Activated B cell treated with CpG ODN at 0.5 μM for 24 hours (primary cell): Measurements from ENCODE around the gene BLVRB. TPM values are rescaled to one million over a fixed set of nuclear protein-coding genes. Genes with fewer than 3 reads are reported as not detected.

Source experiments
- ATAC-seq: fragments of 200-7000 bp; cut with Tn5 transposase; one replicate; pipeline ENCODE4 v1.10.0; 2021; ENCODE audit warnings: low read depth, mild to moderate bottlenecking, moderate library complexity
- CTCF ChIA-PET: fragments of 350-600 bp; sonication (Branson Sonifier 250); formaldehyde crosslinking; loops from one replicate; lab custom pipeline; 2021; ENCODE audit warnings: antibody characterized with exemption; lab: Charles Lee
- POLR2A ChIA-PET: fragments of 350-600 bp; sonication (Branson Sonifier 250); formaldehyde crosslinking; loops from one replicate; lab custom pipeline; 2021; ENCODE audit warnings: antibody characterized with exemption; lab: Charles Lee
- DNase-seq: peaks from one replicate; pipeline ENCODE4 v3.0.0; 2022
- H3K27ac Mint-ChIP-seq: one replicate; pipeline ENCODE4 v1.8.0; 2020; ENCODE audit warnings: mixed read lengths
- H3K27me3 Mint-ChIP-seq: one replicate; pipeline ENCODE4 v1.8.0; 2021; ENCODE audit warnings: mixed read lengths
- H3K36me3 Mint-ChIP-seq: one replicate; pipeline ENCODE4 v1.8.0; 2021; ENCODE audit warnings: low read depth, mixed read lengths
- H3K4me1 Mint-ChIP-seq: one replicate; pipeline ENCODE4 v1.8.0; 2021; ENCODE audit warnings: mixed read lengths
- H3K4me3 Mint-ChIP-seq: one replicate; pipeline ENCODE4 v1.8.0; 2020; ENCODE audit warnings: mild to moderate bottlenecking, mixed read lengths
- H3K9me3 Mint-ChIP-seq: one replicate; pipeline ENCODE4 v1.8.0; 2020; ENCODE audit warnings: mixed read lengths
- intact Hi-C: fragments of 100-400 bp; cut with micrococcal nuclease; formaldehyde crosslinking; loops from one replicate; pipeline ENCODE4 v1.15.1; 2024
- total RNA-seq: library from RNA; stranded (reverse); gene quantifications from 2 replicates; pipeline ENCODE4 v1.2.3, GENCODE V29; 2022
- TF ChIP-seq, protein P1 (sequence below): fragments of 200-600 bp; IDR thresholded peaks from one replicate; pipeline ENCODE4 v1.8.0; 2022; ENCODE audit warnings: antibody characterized with exemption, mild to moderate bottlenecking

Gene BLVRB
- total RNA-seq, 1 donor from 2014 or later, result 14.6 TPM

DNA sequence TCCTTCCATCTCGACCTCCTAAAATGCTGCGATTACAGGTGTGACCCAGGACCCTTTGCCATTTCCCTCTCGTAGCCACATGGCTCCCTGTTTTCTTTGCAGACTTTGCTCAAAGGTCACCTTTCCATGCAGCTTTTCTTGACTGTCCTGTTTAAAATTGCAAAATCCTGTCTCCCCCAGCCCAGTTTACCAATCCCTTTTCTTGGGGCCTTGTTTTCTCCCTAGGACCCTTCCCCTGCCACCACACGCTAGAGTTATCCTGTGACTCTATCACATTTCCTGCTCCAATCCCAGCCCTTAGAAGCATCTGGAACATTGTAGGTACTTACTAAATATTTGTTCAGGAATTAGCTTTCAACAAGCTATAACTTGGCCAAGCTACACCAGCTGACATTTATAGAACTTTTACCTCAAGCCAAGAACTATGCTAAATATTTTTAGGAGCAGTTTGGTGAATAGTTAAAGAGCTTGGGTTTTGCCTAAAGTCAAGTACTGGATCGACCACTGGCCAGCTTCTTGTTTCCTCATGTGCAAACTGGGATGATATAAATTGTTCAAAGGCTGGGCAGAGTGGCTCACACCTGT lies 12.3 kb downstream of the BLVRB start:
- ATAC-seq, result no peak
- Mint-ChIP-seq H3K9me3 (no peaks in the 10 kb centered on the region), H3K4me1 (no peaks in the 10 kb centered on the region), H3K4me3 (no peak overlapping the region), H3K36me3 (peaks cover 2% of the 10 kb centered on the region), H3K27me3 (no peaks in the 10 kb centered on the region), H3K27ac (no peak overlapping the region)
- DNase-seq, result no peak
- TF ChIP-seq, protein P1, sequence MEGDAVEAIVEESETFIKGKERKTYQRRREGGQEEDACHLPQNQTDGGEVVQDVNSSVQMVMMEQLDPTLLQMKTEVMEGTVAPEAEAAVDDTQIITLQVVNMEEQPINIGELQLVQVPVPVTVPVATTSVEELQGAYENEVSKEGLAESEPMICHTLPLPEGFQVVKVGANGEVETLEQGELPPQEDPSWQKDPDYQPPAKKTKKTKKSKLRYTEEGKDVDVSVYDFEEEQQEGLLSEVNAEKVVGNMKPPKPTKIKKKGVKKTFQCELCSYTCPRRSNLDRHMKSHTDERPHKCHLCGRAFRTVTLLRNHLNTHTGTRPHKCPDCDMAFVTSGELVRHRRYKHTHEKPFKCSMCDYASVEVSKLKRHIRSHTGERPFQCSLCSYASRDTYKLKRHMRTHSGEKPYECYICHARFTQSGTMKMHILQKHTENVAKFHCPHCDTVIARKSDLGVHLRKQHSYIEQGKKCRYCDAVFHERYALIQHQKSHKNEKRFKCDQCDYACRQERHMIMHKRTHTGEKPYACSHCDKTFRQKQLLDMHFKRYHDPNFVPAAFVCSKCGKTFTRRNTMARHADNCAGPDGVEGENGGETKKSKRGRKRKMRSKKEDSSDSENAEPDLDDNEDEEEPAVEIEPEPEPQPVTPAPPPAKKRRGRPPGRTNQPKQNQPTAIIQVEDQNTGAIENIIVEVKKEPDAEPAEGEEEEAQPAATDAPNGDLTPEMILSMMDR, result no peak
- intact Hi-C loops, result no loop called here
- CTCF ChIA-PET, result interaction anchor here (1.3 to 1.7 kb wide), 2 partner anchors 11 to 33 kb away, joined by 4 to 8 read pairs; no protein-coding TSS in a partner anchor
- POLR2A ChIA-PET, result interaction anchor here (0.6 kb wide), 1 partner anchor 10 kb away, joined by 3 read pairs; no protein-coding TSS in a partner anchor

DNA sequence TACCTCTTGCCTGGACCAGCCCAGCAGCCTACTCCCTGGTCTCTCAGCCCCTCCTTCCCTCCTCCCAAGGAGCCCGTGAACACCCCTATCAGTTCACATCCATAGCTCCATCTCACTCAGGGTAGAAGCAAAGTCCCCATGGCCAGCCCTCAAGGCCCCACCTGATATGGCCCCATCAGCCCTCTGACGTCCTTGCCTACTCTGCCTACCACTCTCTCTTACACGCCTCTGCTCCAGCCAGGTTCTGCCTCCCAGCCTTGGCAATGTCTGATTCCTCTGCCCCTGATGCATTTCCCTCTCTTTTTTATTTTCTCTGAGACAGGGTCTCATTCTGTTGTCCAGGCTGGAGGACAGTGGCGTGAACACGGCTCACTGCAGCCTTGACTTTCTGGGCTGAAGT lies 13.5 kb downstream of the BLVRB start:
- ATAC-seq, result no peak
- Mint-ChIP-seq H3K4me3 (no peak overlapping the region), H3K4me1 (no peaks in the 10 kb centered on the region)

DNA sequence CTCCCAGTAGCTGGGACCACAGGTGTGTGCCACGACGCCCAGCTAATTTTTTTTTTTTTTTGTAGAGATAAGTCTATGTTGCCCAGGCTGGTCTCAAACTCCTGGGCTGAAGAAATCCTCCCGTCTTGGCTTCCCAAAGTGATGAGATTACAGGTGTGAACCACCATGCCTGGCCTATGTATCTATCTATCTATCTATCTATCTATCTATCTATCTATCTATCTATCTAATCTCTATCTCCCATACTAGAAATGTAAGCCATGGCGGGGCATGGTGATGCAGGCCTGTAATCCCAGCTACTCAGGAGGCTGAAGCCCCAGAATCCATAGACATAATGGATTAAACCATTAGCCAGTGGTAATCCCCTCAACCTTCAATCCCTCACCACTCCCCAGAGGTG lies 14.9 kb downstream of the BLVRB start:
- intact Hi-C loops, result no loop called here
- H3K4me1 Mint-ChIP-seq, result no peaks in the 10 kb centered on the region
- no peaks in the 10 kb centered on the region for H3K27me3 Mint-ChIP-seq
- POLR2A ChIA-PET, result no interaction called here
- H3K27ac Mint-ChIP-seq, result no peak overlapping the region
- peaks cover 2% of the 10 kb centered on the region for H3K36me3 Mint-ChIP-seq
- DNase-seq, result no peak
- no peaks in the 10 kb centered on the region for H3K9me3 Mint-ChIP-seq
- no peak for ATAC-seq
- no peak overlapping the region for H3K4me3 Mint-ChIP-seq
- CTCF ChIA-PET, result no interaction called here
- TF ChIP-seq, protein P1, result no peak

More for the DNA sequence above, 13.5 kb downstream of the BLVRB start:
- CTCF ChIA-PET, result no interaction called here
- peaks cover 2% of the 10 kb centered on the region for H3K36me3 Mint-ChIP-seq
- no peak for DNase-seq
- TF ChIP-seq, protein P1, result no peak
- H3K27me3 Mint-ChIP-seq, result no peaks in the 10 kb centered on the region
- H3K27ac Mint-ChIP-seq, result no peak overlapping the region
- no peaks in the 10 kb centered on the region for H3K9me3 Mint-ChIP-seq
- POLR2A ChIA-PET, result no interaction called here
- intact Hi-C loops, result no loop called here

DNA sequence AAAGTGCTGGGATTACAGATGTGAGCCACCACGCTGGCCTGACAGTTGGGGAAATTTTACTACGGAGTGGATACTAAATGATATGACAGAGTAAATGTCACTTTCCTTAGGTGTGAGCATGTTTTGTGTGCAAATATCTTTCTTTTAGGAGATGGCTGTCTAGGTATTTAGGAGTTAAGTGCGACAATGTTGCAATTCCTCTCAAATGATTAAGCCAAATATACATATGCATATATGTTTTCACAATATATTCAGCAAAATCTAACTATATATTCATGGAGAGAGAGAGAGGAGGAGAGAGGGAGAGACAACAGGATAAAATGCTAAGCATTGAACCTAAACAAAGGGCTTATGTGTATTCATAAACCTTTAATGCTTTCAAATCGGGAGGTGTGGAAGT lies 16.0 kb downstream of the BLVRB start:
- CTCF ChIA-PET, result no interaction called here
- Mint-ChIP-seq H3K4me3 (no peak overlapping the region), H3K27me3 (no peaks in the 10 kb centered on the region), H3K9me3 (no peaks in the 10 kb centered on the region), H3K4me1 (peaks cover 6% of the 10 kb centered on the region), H3K36me3 (peaks cover 2% of the 10 kb centered on the region), H3K27ac (no peak overlapping the region)
- ATAC-seq (no peak), DNase-seq (no peak)
- TF ChIP-seq, protein P1, result no peak
- intact Hi-C loops, result no loop called here
- POLR2A ChIA-PET, result interaction anchor here (0.7 kb wide), 1 partner anchor 121 kb away, joined by 3 read pairs; no protein-coding TSS in a partner anchor

DNA sequence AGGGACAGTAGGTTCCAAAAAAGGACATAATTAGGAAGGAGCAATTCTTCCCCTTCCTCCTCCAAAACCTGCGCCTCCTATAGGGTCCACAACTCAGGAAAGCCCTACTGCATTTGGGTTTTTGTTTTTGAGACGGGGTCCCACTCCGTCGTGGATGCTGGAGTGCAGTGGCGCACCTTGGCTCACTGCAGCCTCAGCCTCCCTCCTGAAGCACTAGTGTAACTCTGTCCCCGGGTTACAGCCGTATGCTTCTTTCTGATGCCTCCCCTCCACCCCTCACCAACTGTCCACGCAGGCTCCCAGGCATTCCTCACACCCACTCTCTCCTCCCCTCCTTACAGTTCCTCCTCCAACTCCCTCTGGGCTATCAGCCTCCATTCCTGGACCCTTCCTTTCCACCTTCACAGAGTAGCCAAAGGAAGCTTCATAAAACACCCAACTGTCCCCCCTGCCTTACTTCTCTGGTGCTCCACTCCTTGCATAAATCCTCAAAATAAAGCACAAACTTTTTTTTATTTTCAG lies 19.2 kb downstream of the BLVRB start:
- CTCF ChIA-PET, result interaction anchor here (0.7 kb wide), 1 partner anchor 26 kb away, joined by 4 read pairs; no protein-coding TSS in a partner anchor
- Mint-ChIP-seq H3K27me3 (no peaks in the 10 kb centered on the region), H3K36me3 (peaks cover 28% of the 10 kb centered on the region), H3K27ac (no peak overlapping the region), H3K4me1 (peaks cover 20% of the 10 kb centered on the region), H3K9me3 (no peaks in the 10 kb centered on the region), H3K4me3 (no peak overlapping the region)
- intact Hi-C loops, result no loop called here
- POLR2A ChIA-PET, result no interaction called here
- ATAC-seq, result no peak
- DNase-seq, result no peak
- TF ChIP-seq, protein P1, result no peak
